OCI-LY1 (cell line): ENCODE measurements around the gene NUP210.

Source experiments
- H2AFZ ChIP-seq: fragments of 200-600 bp; sonication (generic), shearing (Covaris generic); 2 replicates; pipeline ENCODE4 v1.6.0; 2014; ENCODE audit warnings: antibody characterized with exemption, mild to moderate bottlenecking, low read length
- H3F3A ChIP-seq: fragments of 200-600 bp; sonication (generic), shearing (Covaris generic); 2 replicates; pipeline ENCODE4 v1.6.0; 2014; ENCODE audit warnings: mild to moderate bottlenecking, antibody characterized with exemption, low read length, moderate library complexity; ENCODE audit not compliant: insufficient read depth
- H3K27ac ChIP-seq: fragments of 200-600 bp; sonication (generic); 2 replicates; pipeline ENCODE4 v1.5.1; 2014; ENCODE audit warnings: low read length, mixed run types, mild to moderate bottlenecking, low read depth; ENCODE audit not compliant: poor library complexity, severe bottlenecking
- H3K27me3 ChIP-seq: fragments of 200-600 bp; sonication (generic); 2 replicates; pipeline ENCODE4 v1.6.0; 2014; ENCODE audit warnings: antibody characterized with exemption, mild to moderate bottlenecking, low read length, moderate library complexity; ENCODE audit not compliant: insufficient read depth
- H3K36me3 ChIP-seq: fragments of 200-600 bp; sonication (generic); 2 replicates; pipeline ENCODE4 v1.6.1; 2014; ENCODE audit warnings: mild to moderate bottlenecking, antibody characterized with exemption, low read length, moderate library complexity, mixed read lengths; ENCODE audit not compliant: insufficient read depth
- H3K4me1 ChIP-seq: fragments of 200-600 bp; sonication (generic); 2 replicates; pipeline ENCODE4 v1.5.1; 2014; ENCODE audit warnings: mild to moderate bottlenecking, low read length, moderate library complexity; ENCODE audit not compliant: insufficient read depth, severe bottlenecking
- H3K4me2 ChIP-seq: fragments of 200-600 bp; sonication (generic), shearing (Covaris generic); 2 replicates; pipeline ENCODE4 v1.6.1; 2014; ENCODE audit warnings: low read length
- H3K4me3 ChIP-seq: fragments of 200-600 bp; sonication (generic); 2 replicates; pipeline ENCODE4 v1.5.1; 2014; ENCODE audit warnings: low read length, low read depth, mild to moderate bottlenecking, mixed read lengths; ENCODE audit not compliant: poor library complexity, severe bottlenecking
- H3K79me2 ChIP-seq: fragments of 200-600 bp; shearing (Covaris generic); 2 replicates; pipeline ENCODE4 v1.6.1; 2016; ENCODE audit warnings: mixed run types, low read length, mixed read lengths; ENCODE audit not compliant: insufficient read depth
- H3K9ac ChIP-seq: fragments of 200-600 bp; sonication (generic), shearing (Covaris generic); 2 replicates; pipeline ENCODE4 v1.6.1; 2014; ENCODE audit warnings: mild to moderate bottlenecking, low read length, mixed read lengths
- H3K9me2 ChIP-seq: fragments of 200-600 bp; sonication (generic), shearing (Covaris generic); 2 replicates; pipeline ENCODE4 v1.6.1; 2014; ENCODE audit warnings: low read depth, mild to moderate bottlenecking, low read length, mixed read lengths
- H3K9me3 ChIP-seq: fragments of 200-600 bp; shearing (Covaris generic); 2 replicates; pipeline ENCODE4 v1.6.1; 2014; ENCODE audit warnings: low read length, mixed read lengths
- H4K20me1 ChIP-seq: fragments of 200-600 bp; sonication (generic), shearing (Covaris generic); 2 replicates; pipeline ENCODE4 v1.6.0; 2016; ENCODE audit warnings: mild to moderate bottlenecking, low read length; ENCODE audit not compliant: insufficient read depth
- EZH2 ChIP-seq: fragments of 200-600 bp; sonication (generic), shearing (Covaris generic); IDR thresholded peaks from 2 replicates; pipeline ENCODE4 v1.8.0; 2017; ENCODE audit warnings: borderline replicate concordance, mixed run types, mild to moderate bottlenecking, antibody characterized with exemption, low read length, moderate library complexity, mixed read lengths
- TF ChIP-seq, protein P1 (sequence below): fragments of 200-600 bp; sonication (generic), shearing (Covaris generic); IDR thresholded peaks from 2 replicates; pipeline ENCODE4 v1.5.1; 2017; ENCODE audit warnings: mild to moderate bottlenecking, antibody characterized with exemption, low read length, moderate library complexity, mixed read lengths

The NUP210 gene

DNA sequence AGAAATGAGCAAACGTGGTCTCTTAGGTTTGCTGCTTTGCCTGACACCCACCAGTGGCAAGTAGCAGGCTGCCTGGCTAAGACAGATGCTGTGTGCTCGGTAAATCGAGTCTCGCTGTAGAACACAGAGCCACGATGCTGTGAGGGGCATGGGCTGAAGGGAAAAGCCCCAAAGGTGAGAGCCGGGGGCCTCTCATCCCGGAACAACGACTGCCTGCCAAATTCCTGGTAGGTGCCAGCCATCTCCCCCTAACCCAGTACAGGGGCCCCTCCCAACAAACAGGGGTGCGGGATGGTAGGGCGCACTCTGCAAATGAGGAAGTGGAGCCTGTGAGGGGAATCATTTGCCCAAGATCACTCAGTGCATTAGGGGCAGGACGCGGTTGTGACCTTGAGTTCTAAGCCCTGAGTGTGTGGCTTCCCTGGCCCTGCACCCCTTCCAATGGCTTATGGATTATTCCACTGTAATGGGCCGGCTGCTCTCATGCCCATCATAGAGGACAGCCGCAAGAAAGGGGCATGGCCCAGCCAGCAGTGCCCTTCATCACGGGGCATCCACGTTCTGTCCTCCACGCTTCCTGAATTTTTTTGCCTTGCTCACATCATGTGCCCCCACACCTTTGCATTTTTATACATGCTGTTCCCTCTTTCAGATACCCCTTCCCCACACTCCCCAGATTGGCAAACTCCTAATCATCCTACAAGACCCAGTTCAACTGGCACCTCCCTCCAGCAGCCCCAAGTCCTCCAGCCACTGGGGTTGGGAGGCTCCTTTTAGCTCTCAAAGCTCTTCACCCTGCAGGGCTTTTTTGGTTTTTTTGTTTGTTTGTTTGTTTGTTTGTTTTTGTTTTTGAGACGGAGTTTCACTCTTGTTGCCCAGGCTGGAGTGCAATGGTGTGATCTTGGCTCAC is 125.4 kb downstream of the NUP210 start:
- Histone ChIP-seq H3F3A (no peaks in the 10 kb centered on the region), H3K9me3 (no peaks in the 10 kb centered on the region), H3K4me3 (no peak overlapping the region), H3K79me2 (no peaks in the 10 kb centered on the region), H3K9ac (no peak overlapping the region), H3K36me3 (no peaks in the 10 kb centered on the region), H3K4me1 (no peaks in the 10 kb centered on the region), H2AFZ (no peak overlapping the region), H3K27ac (no peak overlapping the region), H4K20me1 (no peaks in the 10 kb centered on the region), H3K4me2 (no peak overlapping the region), H3K27me3 (no peaks in the 10 kb centered on the region), H3K9me2 (no peaks in the 10 kb centered on the region)
- TF ChIP-seq EZH2, result no peak
- TF ChIP-seq, protein P1, sequence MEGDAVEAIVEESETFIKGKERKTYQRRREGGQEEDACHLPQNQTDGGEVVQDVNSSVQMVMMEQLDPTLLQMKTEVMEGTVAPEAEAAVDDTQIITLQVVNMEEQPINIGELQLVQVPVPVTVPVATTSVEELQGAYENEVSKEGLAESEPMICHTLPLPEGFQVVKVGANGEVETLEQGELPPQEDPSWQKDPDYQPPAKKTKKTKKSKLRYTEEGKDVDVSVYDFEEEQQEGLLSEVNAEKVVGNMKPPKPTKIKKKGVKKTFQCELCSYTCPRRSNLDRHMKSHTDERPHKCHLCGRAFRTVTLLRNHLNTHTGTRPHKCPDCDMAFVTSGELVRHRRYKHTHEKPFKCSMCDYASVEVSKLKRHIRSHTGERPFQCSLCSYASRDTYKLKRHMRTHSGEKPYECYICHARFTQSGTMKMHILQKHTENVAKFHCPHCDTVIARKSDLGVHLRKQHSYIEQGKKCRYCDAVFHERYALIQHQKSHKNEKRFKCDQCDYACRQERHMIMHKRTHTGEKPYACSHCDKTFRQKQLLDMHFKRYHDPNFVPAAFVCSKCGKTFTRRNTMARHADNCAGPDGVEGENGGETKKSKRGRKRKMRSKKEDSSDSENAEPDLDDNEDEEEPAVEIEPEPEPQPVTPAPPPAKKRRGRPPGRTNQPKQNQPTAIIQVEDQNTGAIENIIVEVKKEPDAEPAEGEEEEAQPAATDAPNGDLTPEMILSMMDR, result no peak

DNA sequence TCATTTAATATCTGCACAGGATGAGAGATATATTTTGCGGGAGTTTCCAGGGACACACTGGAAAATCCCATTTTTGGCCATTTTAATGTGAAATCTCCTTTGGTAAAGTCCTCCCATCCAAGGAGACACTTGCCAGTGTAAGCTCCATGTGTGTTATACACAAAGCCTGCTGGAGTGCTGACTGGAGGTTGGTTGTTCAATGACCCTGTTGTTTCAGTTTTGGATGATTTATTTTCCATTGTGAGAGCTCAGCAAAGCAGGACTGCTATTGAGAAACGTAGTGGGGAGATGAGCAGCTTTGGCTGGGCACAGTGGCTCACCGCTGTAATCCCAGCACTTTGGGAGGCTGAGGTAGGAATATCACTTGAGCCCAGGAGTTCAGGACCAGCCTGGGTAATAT is 127.7 kb downstream of the NUP210 start:
- H3K4me1 ChIP-seq, result no peaks in the 10 kb centered on the region
- no peaks in the 10 kb centered on the region for H3F3A ChIP-seq
- no peak overlapping the region for H3K4me3 ChIP-seq
- H3K4me2 ChIP-seq, result no peak overlapping the region
- no peaks in the 10 kb centered on the region for H4K20me1 ChIP-seq
- H3K27me3 ChIP-seq, result peaks cover 7% of the 10 kb centered on the region; the same call in 1 of the 2 replicates
- H3K9me3 ChIP-seq, result no peaks in the 10 kb centered on the region
- no peaks in the 10 kb centered on the region for H3K36me3 ChIP-seq
- H3K9ac ChIP-seq, result no peak overlapping the region
- H3K9me2 ChIP-seq, result no peaks in the 10 kb centered on the region
- no peak overlapping the region for H2AFZ ChIP-seq
- H3K27ac ChIP-seq, result no peak overlapping the region
- H3K79me2 ChIP-seq, result no peaks in the 10 kb centered on the region
- TF ChIP-seq, protein P1, result no peak
- no peak for TF ChIP-seq EZH2

DNA sequence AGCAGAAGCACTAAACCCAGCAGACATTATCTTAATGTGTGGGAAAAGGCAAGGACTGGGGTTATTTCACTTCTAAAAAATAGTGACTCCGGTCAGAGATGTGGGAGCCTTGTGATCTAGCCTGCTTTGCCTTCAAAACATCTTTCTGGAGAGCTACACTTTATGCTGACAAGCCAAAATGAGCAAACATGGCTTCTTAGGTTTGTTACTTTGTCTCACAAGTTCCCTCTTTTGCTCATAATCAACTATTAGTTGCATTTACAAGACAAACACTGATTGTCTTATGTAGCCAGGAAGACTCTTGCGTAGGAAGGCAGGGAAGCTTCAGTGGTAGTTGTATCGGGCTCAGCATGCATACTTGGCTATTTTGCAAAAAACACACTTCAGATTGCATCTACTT is 129.2 kb downstream of the NUP210 start:
- Histone ChIP-seq H3K27ac (no peak overlapping the region), H2AFZ (no peak overlapping the region), H3K27me3 (peaks cover 12% of the 10 kb centered on the region; the same call in 1 of the 2 replicates)

More for the DNA sequence above, 129.2 kb downstream of the NUP210 start:
- no peaks in the 10 kb centered on the region for H3K79me2 ChIP-seq
- no peaks in the 10 kb centered on the region for H3K4me1 ChIP-seq
- no peak overlapping the region for H3K4me2 ChIP-seq
- H3K9me2 ChIP-seq, result no peaks in the 10 kb centered on the region
- H3K9me3 ChIP-seq, result peaks cover 12% of the 10 kb centered on the region
- H3F3A ChIP-seq, result no peaks in the 10 kb centered on the region
- peaks cover 4% of the 10 kb centered on the region; the same call in 1 of the 2 replicates for H3K36me3 ChIP-seq
- H4K20me1 ChIP-seq, result no peaks in the 10 kb centered on the region
- no peak for TF ChIP-seq EZH2
- TF ChIP-seq, protein P1, result no peak
- H3K9ac ChIP-seq, result no peak overlapping the region
- no peak overlapping the region for H3K4me3 ChIP-seq
